CD14-positive monocyte (primary cell): ENCODE data around the gene HS6ST1. TPM values are rescaled to one million over a fixed set of nuclear protein-coding genes. Genes with fewer than 3 reads are reported as not detected.

Experiments
- DNase-seq, 3 donors: peaks; one replicate each; pipeline ENCODE4 v3.0.0-alpha.2; 2011 to 2022
- H2AFZ ChIP-seq: 2 replicates; pipeline ENCODE4 v1.6.0; 2012; ENCODE audit warnings: mild to moderate bottlenecking, low read depth, low read length, inconsistent platforms; ENCODE audit not compliant: insufficient read depth, poor library complexity, severe bottlenecking
- H3K27ac ChIP-seq, 2 donors: 1 replicate in 1 of 2; 2 replicates in 1 of 2; pipeline ENCODE4 v1.5.1; 2012 to 2013; ENCODE audit warnings: low read length in 2 of 2, control low read depth in 1 of 2, inconsistent platforms in 1 of 2, low read depth in 1 of 2, mild to moderate bottlenecking in 1 of 2
- H3K27me3 ChIP-seq, 2 donors: one replicate each; pipeline versions ENCODE4 v1.6.0 to v1.6.1; 2011 to 2013; ENCODE audit warnings: low read length in 2 of 2; ENCODE audit not compliant: control insufficient read depth in 2 of 2, insufficient read depth in 2 of 2
- H3K36me3 ChIP-seq, 2 donors: replicated peaks in 1 of 2; 1 replicate in 1 of 2; 2 replicates in 1 of 2; pipeline versions ENCODE4 v1.5.1 to v1.6.1; 2012 to 2013; ENCODE audit warnings: low read length in 2 of 2, control low read depth in 1 of 2, inconsistent platforms in 1 of 2, mild to moderate bottlenecking in 1 of 2; ENCODE audit not compliant: insufficient read depth in 2 of 2, control insufficient read depth in 1 of 2
- H3K4me1 ChIP-seq, 2 donors: 1 replicate in 1 of 2; 2 replicates in 1 of 2; pipeline versions ENCODE4 v1.5.1 to v1.6.1; 2012 to 2013; ENCODE audit warnings: low read length in 2 of 2, control low read depth in 1 of 2, inconsistent platforms in 1 of 2, mild to moderate bottlenecking in 1 of 2, moderate library complexity in 1 of 2; ENCODE audit not compliant: insufficient read depth in 2 of 2, control insufficient read depth in 1 of 2
- H3K4me2 ChIP-seq: replicated peaks from 2 replicates; pipeline ENCODE3; 2012; ENCODE audit warnings: low read length, moderate library complexity, mild to moderate bottlenecking; ENCODE audit not compliant: poor library complexity, severe bottlenecking; ENCODE audit errors: extremely low read depth
- H3K4me3 ChIP-seq, 3 experiments: fragments of 200-600 bp in 1 of 3; sonication (generic) in 1 of 3; replicated peaks in 1 of 3; 1 replicate in 2 of 3; 2 replicates in 1 of 3; pipeline ENCODE4 v1.5.1; 2011 to 2013; ENCODE audit warnings: low read length in 3 of 3, mild to moderate bottlenecking in 3 of 3, control low read depth in 2 of 3, low read depth in 2 of 3, inconsistent platforms in 1 of 3, moderate library complexity in 1 of 3
- H3K79me2 ChIP-seq: 2 replicates; pipeline ENCODE4 v1.6.0; 2012; ENCODE audit warnings: mild to moderate bottlenecking, control low read depth, inconsistent platforms, low read length, moderate library complexity; ENCODE audit not compliant: insufficient read depth
- H3K9ac ChIP-seq: 2 replicates; pipeline ENCODE4 v1.6.0; 2017; ENCODE audit warnings: low read length, mild to moderate bottlenecking; ENCODE audit not compliant: insufficient read depth, poor library complexity, severe bottlenecking
- H3K9me3 ChIP-seq, 2 donors: replicated peaks in 1 of 2; 1 replicate in 1 of 2; 2 replicates in 1 of 2; pipeline versions ENCODE4 v1.5.1 to v1.6.1; 2012 to 2013; ENCODE audit warnings: low read length in 2 of 2, control low read depth in 1 of 2; ENCODE audit not compliant: control insufficient read depth in 1 of 2, insufficient read depth in 1 of 2
- H4K20me1 ChIP-seq: 2 replicates; pipeline ENCODE4 v1.6.0; 2012; ENCODE audit warnings: mild to moderate bottlenecking, low read length, control low read depth, moderate library complexity; ENCODE audit not compliant: insufficient read depth
- H3K27ac Mint-ChIP-seq, 7 donors: one replicate each; pipeline ENCODE4 v1.8.0; 2020; ENCODE audit warnings: mild to moderate bottlenecking in 7 of 7, mixed read lengths in 7 of 7, moderate library complexity in 6 of 7, inconsistent platforms in 2 of 7
- H3K27me3 Mint-ChIP-seq, 3 donors: one replicate each; pipeline ENCODE4 v1.8.0; 2021 to 2022; ENCODE audit warnings: low read depth in 3 of 3, mild to moderate bottlenecking in 3 of 3, mixed read lengths in 3 of 3, moderate library complexity in 3 of 3, inconsistent platforms in 1 of 3
- H3K36me3 Mint-ChIP-seq, 2 donors: one replicate each; pipeline ENCODE4 v1.8.0; 2020; ENCODE audit warnings: mixed read lengths in 2 of 2, inconsistent platforms in 1 of 2, mild to moderate bottlenecking in 1 of 2
- H3K4me1 Mint-ChIP-seq: one replicate; pipeline ENCODE4 v1.8.0; 2020; ENCODE audit warnings: mild to moderate bottlenecking, mixed read lengths
- H3K4me3 Mint-ChIP-seq, 2 donors: one replicate each; pipeline ENCODE4 v1.8.0; 2020; ENCODE audit warnings: mild to moderate bottlenecking in 2 of 2, mixed read lengths in 2 of 2, moderate library complexity in 1 of 2
- H3K9me3 Mint-ChIP-seq, 7 donors: one replicate each; pipeline ENCODE4 v1.8.0; 2020 to 2022; ENCODE audit warnings: mixed read lengths in 7 of 7, mild to moderate bottlenecking in 6 of 7, moderate library complexity in 6 of 7, inconsistent platforms in 2 of 7
- WGBS: methylation state at CpG from one replicate; pipeline ENCODE4 v1.1.5; 2013; ENCODE audit warnings: missing lambda C conversion rate; ENCODE audit not compliant: insufficient coverage; 5-methylcytosine and 5-hydroxymethylcytosine counted together
- intact Hi-C, 2 donors: fragments of 100-400 bp; cut with micrococcal nuclease; formaldehyde crosslinking; loops; one replicate each; pipeline versions ENCODE4 v1.15.0 to v1.15.1; 2023
- polyA plus RNA-seq, 3 donors: library from polyadenylated mRNA; depleted of rRNA in 1 of 3; unstranded in 2 of 3; stranded (reverse) in 1 of 3; fragments of 300-500 nt in 2 of 3; fragments of >200 nt in 1 of 3; fragmentation: Illumina TruSeq in 2 of 3; gene quantifications; 1 replicate in 2 of 3; 2 replicates in 1 of 3; pipeline ENCODE4 v1.2.3, GENCODE V29; 2012 to 2021
- TF ChIP-seq, protein P1 (sequence below): fragments of 200-600 bp; IDR thresholded peaks from one replicate; pipeline ENCODE4 v1.8.0; 2022; ENCODE audit warnings: antibody characterized with exemption, mild to moderate bottlenecking

The HS6ST1 gene
- polyA plus RNA-seq, 3 donors, result 2.9 to 5.4 (median 4.0) TPM

DNA sequence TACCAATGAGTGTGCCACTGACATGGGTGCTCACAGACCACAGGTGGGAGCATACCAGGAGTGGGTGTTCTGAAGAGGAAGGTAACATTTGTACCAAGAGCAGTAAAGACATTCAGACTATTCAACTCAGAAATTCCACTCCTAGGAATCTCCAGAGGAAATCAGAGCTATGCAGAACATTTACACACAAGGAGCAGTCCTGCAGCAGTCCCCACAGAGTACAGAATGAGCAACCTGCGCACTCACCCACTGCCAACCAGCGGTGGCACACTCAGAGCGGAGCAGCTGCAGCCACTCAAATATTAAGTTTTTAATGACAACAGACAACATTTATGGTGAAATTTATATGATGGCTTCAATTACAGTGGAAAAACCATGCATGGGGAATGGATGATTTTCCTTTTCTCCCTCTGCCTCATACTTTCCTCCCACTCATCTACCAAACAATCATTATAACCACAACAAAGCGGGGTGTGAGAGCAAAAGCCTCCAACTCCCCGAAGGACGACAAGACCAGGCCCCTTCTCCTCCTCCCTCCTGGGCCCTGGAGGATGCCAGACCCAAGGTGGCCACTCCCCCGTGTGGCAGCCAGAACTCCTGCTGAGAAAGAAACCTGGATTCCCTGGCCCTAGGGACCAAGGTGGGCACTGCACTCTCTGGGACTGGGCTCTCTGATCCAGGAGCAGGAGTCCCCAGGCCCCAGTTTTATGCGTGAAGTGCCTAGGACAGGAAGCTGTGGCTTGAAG is 5.4 kb downstream of the HS6ST1 start:
- peak in 1 of 3 donors; percentile 2 for DNase-seq

GRCh38 chr2:128312411-128312810 is 6.3 kb downstream of the HS6ST1 start:
- Mint-ChIP-seq H3K36me3 (peaks cover 21 to 42% of the 10 kb centered on the region in 2 donors), H3K9me3 (no peaks in the 10 kb centered on the region), H3K27ac (no peak overlapping the region), H3K4me3 (no peak overlapping the region), H3K27me3 (peaks cover 3 to 14% (median 6%) of the 10 kb centered on the region in 3 donors), H3K4me1 (peaks cover 51% of the 10 kb centered on the region)
- peaks cover 100% of the 10 kb centered on the region for H4K20me1 ChIP-seq
- H3K79me2 ChIP-seq, result peaks cover 46% of the 10 kb centered on the region
- H3K9ac ChIP-seq, result no peak overlapping the region
- H3K4me3 ChIP-seq, result no peak overlapping the region
- H2AFZ ChIP-seq, result no peak overlapping the region
- no peaks in the 10 kb centered on the region for H3K27me3 ChIP-seq
- no peak overlapping the region for H3K4me2 ChIP-seq
- peaks cover 20 to 33% of the 10 kb centered on the region in 2 donors for H3K4me1 ChIP-seq
- intact Hi-C loops, result loop anchor here in 1 of 2 donors (10.0 kb wide), 3 partner anchors 138 to 442 kb away; no protein-coding TSS in a partner anchor
- 100% methylated on average over 4 of the region's 6 CpGs for WGBS
- H3K36me3 ChIP-seq, result peaks cover 10 to 14% of the 10 kb centered on the region in 2 donors
- no peaks in the 10 kb centered on the region for H3K9me3 ChIP-seq
- TF ChIP-seq, protein P1, sequence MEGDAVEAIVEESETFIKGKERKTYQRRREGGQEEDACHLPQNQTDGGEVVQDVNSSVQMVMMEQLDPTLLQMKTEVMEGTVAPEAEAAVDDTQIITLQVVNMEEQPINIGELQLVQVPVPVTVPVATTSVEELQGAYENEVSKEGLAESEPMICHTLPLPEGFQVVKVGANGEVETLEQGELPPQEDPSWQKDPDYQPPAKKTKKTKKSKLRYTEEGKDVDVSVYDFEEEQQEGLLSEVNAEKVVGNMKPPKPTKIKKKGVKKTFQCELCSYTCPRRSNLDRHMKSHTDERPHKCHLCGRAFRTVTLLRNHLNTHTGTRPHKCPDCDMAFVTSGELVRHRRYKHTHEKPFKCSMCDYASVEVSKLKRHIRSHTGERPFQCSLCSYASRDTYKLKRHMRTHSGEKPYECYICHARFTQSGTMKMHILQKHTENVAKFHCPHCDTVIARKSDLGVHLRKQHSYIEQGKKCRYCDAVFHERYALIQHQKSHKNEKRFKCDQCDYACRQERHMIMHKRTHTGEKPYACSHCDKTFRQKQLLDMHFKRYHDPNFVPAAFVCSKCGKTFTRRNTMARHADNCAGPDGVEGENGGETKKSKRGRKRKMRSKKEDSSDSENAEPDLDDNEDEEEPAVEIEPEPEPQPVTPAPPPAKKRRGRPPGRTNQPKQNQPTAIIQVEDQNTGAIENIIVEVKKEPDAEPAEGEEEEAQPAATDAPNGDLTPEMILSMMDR, result no peak
- no peak for DNase-seq
- H3K27ac ChIP-seq, result no peak overlapping the region

More for the DNA sequence above, 5.4 kb downstream of the HS6ST1 start:
- Histone ChIP-seq H3K36me3 (peaks cover 10 to 14% of the 10 kb centered on the region in 2 donors), H3K4me1 (peaks cover 23 to 36% of the 10 kb centered on the region in 2 donors), H3K9me3 (no peaks in the 10 kb centered on the region), H3K4me2 (no peak overlapping the region), H3K79me2 (peaks cover 43% of the 10 kb centered on the region), H2AFZ (no peak overlapping the region), H3K4me3 (no peak overlapping the region), H3K27me3 (no peaks in the 10 kb centered on the region), H3K27ac (no peak overlapping the region), H4K20me1 (peaks cover 96% of the 10 kb centered on the region), H3K9ac (no peak overlapping the region)
- peak overlapping the region in 1 of 7 donors; percentile 21 for H3K27ac Mint-ChIP-seq
- WGBS, result 65% methylated on average over 5 of the region's 8 CpGs
- no peak overlapping the region for H3K4me3 Mint-ChIP-seq
- no peaks in the 10 kb centered on the region for H3K9me3 Mint-ChIP-seq
- H3K36me3 Mint-ChIP-seq, result peaks cover 21 to 37% of the 10 kb centered on the region in 2 donors
- peaks cover 3 to 17% (median 8%) of the 10 kb centered on the region in 3 donors for H3K27me3 Mint-ChIP-seq
- H3K4me1 Mint-ChIP-seq, result peaks cover 48% of the 10 kb centered on the region
- TF ChIP-seq, protein P1, result no peak
- intact Hi-C loops, result loop anchor here in 1 of 2 donors (10.0 kb wide), 3 partner anchors 138 to 442 kb away; no protein-coding TSS in a partner anchor
